HepG2 (cell line): Measurements from ENCODE around the gene INPP5E. TPM values are rescaled to one million over a fixed set of nuclear protein-coding genes. Genes with fewer than 3 reads are reported as not detected.

Experiments
- AGO2 ChIP-seq: fragments of 200-400 bp; formaldehyde crosslinking; optimal IDR thresholded peaks from 2 replicates; pipeline ENCODE3; 2017; ENCODE audit warnings: mild to moderate bottlenecking, low read depth, low read length, moderate library complexity
- DBP ChIP-seq: sonication (generic); formaldehyde crosslinking; IDR thresholded peaks from 2 replicates; pipeline ENCODE4 v1.4.0; 2020; ENCODE audit warnings: missing genetic modification reagents; ENCODE audit errors: not compliant biosample characterization
- ERF ChIP-seq: IDR thresholded peaks from 2 replicates; pipeline ENCODE4 v1.6.1; 2018; ENCODE audit warnings: missing biosample characterization, missing genetic modification reagents
- NCOA2 ChIP-seq: sonication (generic); formaldehyde crosslinking; IDR thresholded peaks from 2 replicates; pipeline ENCODE4 v1.8.0; 2022; ENCODE audit warnings: inconsistent platforms
- NONO ChIP-seq, 2 experiments: fragments of 450-650 bp in 1 of 2; sonication (generic) in 1 of 2; formaldehyde crosslinking in 1 of 2; IDR thresholded peaks in 1 of 2; conservative IDR thresholded peaks in 1 of 2; 2 replicates each; pipeline versions ENCODE4 v1.6.1 to v1.8.0; 2017 to 2022; ENCODE audit warnings: mild to moderate bottlenecking in 1 of 2, missing genetic modification reagents in 1 of 2, moderate library complexity in 1 of 2
- TAF1 ChIP-seq: sonication (generic); formaldehyde crosslinking; IDR thresholded peaks from 2 replicates; pipeline ENCODE4 v1.4.0; 2020; ENCODE audit warnings: missing genetic modification reagents
- TBP ChIP-seq: sonication (generic); formaldehyde crosslinking; IDR thresholded peaks from 2 replicates; pipeline ENCODE4 v1.5.0; 2020; ENCODE audit warnings: missing genetic modification reagents
- ZFP62 ChIP-seq: sonication (generic); formaldehyde crosslinking; IDR thresholded peaks from 2 replicates; pipeline ENCODE4 v1.4.0; 2020; ENCODE audit warnings: missing genetic modification reagents
- ZGPAT ChIP-seq: IDR thresholded peaks from 2 replicates; pipeline ENCODE4 v1.6.1; 2016; ENCODE audit warnings: mild to moderate bottlenecking
- ZIK1 ChIP-seq: sonication (generic); formaldehyde crosslinking; IDR thresholded peaks from 2 replicates; pipeline ENCODE4 v1.5.0; 2020; ENCODE audit warnings: mild to moderate bottlenecking, low read depth, missing genetic modification reagents, borderline replicate concordance
- ZNF264 ChIP-seq: sonication (generic); formaldehyde crosslinking; IDR thresholded peaks from 2 replicates; pipeline ENCODE4 v1.4.0; 2020; ENCODE audit warnings: missing genetic modification reagents
- ZNF382 ChIP-seq: sonication (generic); formaldehyde crosslinking; IDR thresholded peaks from 2 replicates; pipeline ENCODE4 v1.5.0; 2020; ENCODE audit warnings: missing genetic modification reagents, mild to moderate bottlenecking, borderline replicate concordance
- ZSCAN25 ChIP-seq: sonication (generic); formaldehyde crosslinking; IDR thresholded peaks from 2 replicates; pipeline ENCODE4 v1.8.0; 2022; ENCODE audit warnings: mild to moderate bottlenecking, missing genetic modification reagents
- polyA plus RNA-seq, 8 experiments: library from polyadenylated mRNA; depleted of rRNA in 3 of 8; stranded (reverse) in 7 of 8; unstranded in 1 of 8; fragments of >200 nt; fragmentation: Illumina TruSeq in 4 of 8; extraction: Trizol in 4 of 8; gene quantifications; 2 replicates each; pipeline versions ENCODE4 v1.2.1 to v1.2.3, GENCODE V29; 2011 to 2016; ENCODE audit warnings: low read depth in 4 of 8, missing spikeins in 1 of 8, mixed read lengths in 1 of 8; ENCODE audit not compliant: insufficient read depth in 1 of 8
- total RNA-seq, 5 experiments: library from RNA; depleted of rRNA; stranded (reverse); fragments of >200 nt; fragmentation: Illumina TruSeq; extraction: Trizol; gene quantifications; 2 replicates each; pipeline ENCODE4 v1.2.3, GENCODE V29; 2016; ENCODE audit warnings: low read depth in 1 of 5
- TF ChIP-seq, protein P1 (sequence below): sonication (generic); formaldehyde crosslinking; IDR thresholded peaks from 2 replicates; pipeline ENCODE4 v1.5.0; 2020; ENCODE audit warnings: mild to moderate bottlenecking, missing genetic modification reagents, borderline replicate concordance
- TF ChIP-seq, protein P2 (sequence below): fragments of 450-650 bp; IDR thresholded peaks from 2 replicates; pipeline ENCODE4 v1.6.1; 2017; ENCODE audit warnings: mild to moderate bottlenecking

Gene INPP5E
- total and polyA plus RNA-seq, 2 of the 13 experiments (the other 11 are each of a cell fraction or from before 2014, with no cell fraction given): 5.5 TPM

DNA sequence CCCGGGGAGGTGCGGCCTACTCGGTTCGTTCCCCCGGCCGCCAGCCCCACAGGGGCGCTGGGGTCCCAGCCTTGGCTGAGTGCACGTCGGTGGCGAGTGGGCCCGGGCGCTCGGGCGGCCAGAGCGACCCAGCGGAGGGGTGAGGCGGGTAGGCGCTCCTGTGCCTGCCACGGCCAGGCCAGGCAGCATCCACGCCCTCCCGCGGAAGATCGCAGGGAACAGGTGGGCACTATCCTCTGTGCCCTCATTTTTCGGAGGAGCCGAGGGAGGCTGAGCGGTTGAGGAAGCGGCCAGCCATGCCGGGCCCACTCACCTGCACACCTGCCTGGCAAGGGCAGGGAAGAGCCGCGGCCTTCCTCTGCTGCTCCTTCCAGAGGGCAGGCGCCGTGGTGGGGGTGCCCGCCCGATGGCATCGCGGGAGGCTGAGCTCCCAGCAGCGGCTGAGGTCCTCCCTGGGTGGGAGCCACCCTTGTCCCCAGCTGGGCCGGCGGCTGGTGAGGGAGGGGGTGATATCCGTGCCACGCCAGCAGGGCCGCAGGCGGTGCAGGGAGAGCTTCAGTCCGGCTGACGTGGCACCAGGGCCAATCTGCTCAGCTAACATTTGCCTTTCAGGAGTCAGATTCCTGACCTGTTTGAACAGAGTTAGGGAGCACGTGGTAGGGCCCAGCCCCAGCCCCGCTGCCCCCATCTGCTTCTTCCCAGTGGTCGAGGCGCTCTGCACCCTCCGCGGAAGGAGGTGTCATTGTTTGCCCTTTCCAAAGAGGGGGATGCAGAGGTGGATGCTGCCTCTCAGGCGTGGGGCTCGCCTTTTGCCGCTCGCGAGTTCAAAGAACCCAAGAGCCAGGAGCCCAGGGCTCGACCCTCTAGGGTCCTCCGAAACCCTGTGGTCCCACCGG, 44.8 kb upstream of the INPP5E start (continued):
- TF ChIP-seq DBP (CRISPR knock-in tag) (peak; percentile 24), TAF1 (CRISPR knock-in tag) (peak; percentile 38; the same call in 1 of the 2 replicates), TBP (CRISPR knock-in tag) (no peak), AGO2 (peak; percentile 22), ZSCAN25 (0 out of 2 replicates have a peak, but pooled peaks have one; percentile 6), ZNF264 (CRISPR knock-in tag) (peak; percentile 69; the same call in 1 of the 2 replicates), ZGPAT (peak; percentile 16), ZIK1 (CRISPR knock-in tag) (no peak), ZFP62 (CRISPR knock-in tag) (no peak), NONO (IDR thresholded peaks at IDR 0.05) (no peak), NONO (CRISPR knock-in tag; conservative IDR thresholded peaks at IDR 0.05) (0 out of 2 replicates have a peak, but pooled peaks have one; percentile 32), NCOA2 (CRISPR knock-in tag) (peak; percentile 2; the same call in 1 of the 2 replicates), ERF (CRISPR knock-in tag) (no peak), ZNF382 (no peak)
- TF ChIP-seq, protein P1, sequence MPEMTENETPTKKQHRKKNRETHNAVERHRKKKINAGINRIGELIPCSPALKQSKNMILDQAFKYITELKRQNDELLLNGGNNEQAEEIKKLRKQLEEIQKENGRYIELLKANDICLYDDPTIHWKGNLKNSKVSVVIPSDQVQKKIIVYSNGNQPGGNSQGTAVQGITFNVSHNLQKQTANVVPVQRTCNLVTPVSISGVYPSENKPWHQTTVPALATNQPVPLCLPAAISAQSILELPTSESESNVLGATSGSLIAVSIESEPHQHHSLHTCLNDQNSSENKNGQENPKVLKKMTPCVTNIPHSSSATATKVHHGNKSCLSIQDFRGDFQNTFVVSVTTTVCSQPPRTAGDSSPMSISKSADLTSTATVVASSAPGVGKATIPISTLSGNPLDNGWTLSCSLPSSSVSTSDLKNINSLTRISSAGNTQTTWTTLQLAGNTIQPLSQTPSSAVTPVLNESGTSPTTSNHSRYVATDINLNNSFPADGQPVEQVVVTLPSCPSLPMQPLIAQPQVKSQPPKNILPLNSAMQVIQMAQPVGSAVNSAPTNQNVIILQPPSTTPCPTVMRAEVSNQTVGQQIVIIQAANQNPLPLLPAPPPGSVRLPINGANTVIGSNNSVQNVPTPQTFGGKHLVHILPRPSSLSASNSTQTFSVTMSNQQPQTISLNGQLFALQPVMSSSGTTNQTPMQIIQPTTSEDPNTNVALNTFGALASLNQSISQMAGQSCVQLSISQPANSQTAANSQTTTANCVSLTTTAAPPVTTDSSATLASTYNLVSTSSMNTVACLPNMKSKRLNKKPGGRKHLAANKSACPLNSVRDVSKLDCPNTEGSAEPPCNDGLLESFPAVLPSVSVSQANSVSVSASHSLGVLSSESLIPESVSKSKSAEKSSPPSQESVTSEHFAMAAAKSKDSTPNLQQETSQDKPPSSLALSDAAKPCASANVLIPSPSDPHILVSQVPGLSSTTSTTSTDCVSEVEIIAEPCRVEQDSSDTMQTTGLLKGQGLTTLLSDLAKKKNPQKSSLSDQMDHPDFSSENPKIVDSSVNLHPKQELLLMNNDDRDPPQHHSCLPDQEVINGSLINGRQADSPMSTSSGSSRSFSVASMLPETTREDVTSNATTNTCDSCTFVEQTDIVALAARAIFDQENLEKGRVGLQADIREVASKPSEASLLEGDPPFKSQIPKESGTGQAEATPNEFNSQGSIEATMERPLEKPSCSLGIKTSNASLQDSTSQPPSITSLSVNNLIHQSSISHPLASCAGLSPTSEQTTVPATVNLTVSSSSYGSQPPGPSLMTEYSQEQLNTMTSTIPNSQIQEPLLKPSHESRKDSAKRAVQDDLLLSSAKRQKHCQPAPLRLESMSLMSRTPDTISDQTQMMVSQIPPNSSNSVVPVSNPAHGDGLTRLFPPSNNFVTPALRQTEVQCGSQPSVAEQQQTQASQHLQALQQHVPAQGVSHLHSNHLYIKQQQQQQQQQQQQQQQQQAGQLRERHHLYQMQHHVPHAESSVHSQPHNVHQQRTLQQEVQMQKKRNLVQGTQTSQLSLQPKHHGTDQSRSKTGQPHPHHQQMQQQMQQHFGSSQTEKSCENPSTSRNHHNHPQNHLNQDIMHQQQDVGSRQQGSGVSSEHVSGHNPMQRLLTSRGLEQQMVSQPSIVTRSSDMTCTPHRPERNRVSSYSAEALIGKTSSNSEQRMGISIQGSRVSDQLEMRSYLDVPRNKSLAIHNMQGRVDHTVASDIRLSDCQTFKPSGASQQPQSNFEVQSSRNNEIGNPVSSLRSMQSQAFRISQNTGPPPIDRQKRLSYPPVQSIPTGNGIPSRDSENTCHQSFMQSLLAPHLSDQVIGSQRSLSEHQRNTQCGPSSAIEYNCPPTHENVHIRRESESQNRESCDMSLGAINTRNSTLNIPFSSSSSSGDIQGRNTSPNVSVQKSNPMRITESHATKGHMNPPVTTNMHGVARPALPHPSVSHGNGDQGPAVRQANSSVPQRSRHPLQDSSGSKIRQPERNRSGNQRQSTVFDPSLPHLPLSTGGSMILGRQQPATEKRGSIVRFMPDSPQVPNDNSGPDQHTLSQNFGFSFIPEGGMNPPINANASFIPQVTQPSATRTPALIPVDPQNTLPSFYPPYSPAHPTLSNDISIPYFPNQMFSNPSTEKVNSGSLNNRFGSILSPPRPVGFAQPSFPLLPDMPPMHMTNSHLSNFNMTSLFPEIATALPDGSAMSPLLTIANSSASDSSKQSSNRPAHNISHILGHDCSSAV (CRISPR knock-in tag): no peak
- TF ChIP-seq, protein P2, sequence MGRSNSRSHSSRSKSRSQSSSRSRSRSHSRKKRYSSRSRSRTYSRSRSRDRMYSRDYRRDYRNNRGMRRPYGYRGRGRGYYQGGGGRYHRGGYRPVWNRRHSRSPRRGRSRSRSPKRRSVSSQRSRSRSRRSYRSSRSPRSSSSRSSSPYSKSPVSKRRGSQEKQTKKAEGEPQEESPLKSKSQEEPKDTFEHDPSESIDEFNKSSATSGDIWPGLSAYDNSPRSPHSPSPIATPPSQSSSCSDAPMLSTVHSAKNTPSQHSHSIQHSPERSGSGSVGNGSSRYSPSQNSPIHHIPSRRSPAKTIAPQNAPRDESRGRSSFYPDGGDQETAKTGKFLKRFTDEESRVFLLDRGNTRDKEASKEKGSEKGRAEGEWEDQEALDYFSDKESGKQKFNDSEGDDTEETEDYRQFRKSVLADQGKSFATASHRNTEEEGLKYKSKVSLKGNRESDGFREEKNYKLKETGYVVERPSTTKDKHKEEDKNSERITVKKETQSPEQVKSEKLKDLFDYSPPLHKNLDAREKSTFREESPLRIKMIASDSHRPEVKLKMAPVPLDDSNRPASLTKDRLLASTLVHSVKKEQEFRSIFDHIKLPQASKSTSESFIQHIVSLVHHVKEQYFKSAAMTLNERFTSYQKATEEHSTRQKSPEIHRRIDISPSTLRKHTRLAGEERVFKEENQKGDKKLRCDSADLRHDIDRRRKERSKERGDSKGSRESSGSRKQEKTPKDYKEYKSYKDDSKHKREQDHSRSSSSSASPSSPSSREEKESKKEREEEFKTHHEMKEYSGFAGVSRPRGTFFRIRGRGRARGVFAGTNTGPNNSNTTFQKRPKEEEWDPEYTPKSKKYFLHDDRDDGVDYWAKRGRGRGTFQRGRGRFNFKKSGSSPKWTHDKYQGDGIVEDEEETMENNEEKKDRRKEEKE: no peak
